ENCODE results near the gene KLHL4. TPM values are rescaled to one million over a fixed set of nuclear protein-coding genes. Genes with fewer than 3 reads are reported as not detected.

Gene KLHL4
- total and polyA plus RNA-seq, 4 donors, result 0.19 to 0.70 (median 0.46) TPM

DNA sequence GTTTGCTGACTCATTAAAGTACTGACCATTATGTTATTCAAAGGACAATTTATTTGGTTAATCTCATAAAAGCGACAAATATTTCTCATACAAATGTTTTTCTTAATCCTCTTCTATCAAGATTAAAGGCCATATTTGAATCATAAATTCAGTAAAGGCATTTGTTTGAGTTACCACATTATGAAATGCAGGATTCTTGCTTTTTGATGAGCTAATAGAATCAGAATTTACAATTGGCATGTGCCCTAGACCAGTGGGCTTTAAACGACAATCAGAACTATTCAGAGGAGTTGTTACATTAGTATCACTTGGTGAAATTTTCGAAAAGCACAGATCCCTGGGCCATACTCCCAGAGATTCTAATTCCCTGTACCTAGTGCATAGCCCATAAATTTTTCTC is 55.3 kb downstream of the KLHL4 start:
- 63% methylated on average over 3 of the region's 3 CpGs for WGBS
- no peak for DNase-seq (ENCODE audit: low spot score)
- no peak overlapping the region for H3K27ac ChIP-seq (ENCODE audit: low read depth in 1 of 2, low read length in 2 of 2)
- no peak overlapping the region for H3K9ac ChIP-seq (ENCODE audit: low read depth in 1 of 2, low read length in 2 of 2)
- TF ChIP-seq JUND (IDR thresholded peaks at IDR 0.05) (no peak), TAF1 (conservative IDR thresholded peaks at IDR 0.05) (no peak), NR2F2 (IDR thresholded peaks at IDR 0.05) (no peak), HNF4A (conservative IDR thresholded peaks at IDR 0.05) (no peak), SP1 (IDR thresholded peaks at IDR 0.05) (no peak), FOXA1 (IDR thresholded peaks at IDR 0.05) (no peak), YY1 (IDR thresholded peaks at IDR 0.05) (no peak), EGR1 (IDR thresholded peaks at IDR 0.05; ENCODE audit: low read depth in 2 of 2) (no peak), ZBTB33 (IDR thresholded peaks at IDR 0.05) (no peak), MAX (IDR thresholded peaks at IDR 0.05) (no peak), RAD21 (IDR thresholded peaks at IDR 0.05) (no peak)
- TF ChIP-seq, protein P1, sequence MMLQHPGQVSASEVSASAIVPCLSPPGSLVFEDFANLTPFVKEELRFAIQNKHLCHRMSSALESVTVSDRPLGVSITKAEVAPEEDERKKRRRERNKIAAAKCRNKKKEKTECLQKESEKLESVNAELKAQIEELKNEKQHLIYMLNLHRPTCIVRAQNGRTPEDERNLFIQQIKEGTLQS (IDR thresholded peaks at IDR 0.05), result no peak
- H3K27me3 ChIP-seq (ENCODE audit: control insufficient read depth in 4 of 4, insufficient read depth in 4 of 4, low read length in 3 of 4), result no peaks in the 10 kb centered on the region
- H3K36me3 ChIP-seq (ENCODE audit: control insufficient read depth in 4 of 4, insufficient read depth in 3 of 4, low read depth in 1 of 4, low read length in 3 of 4), result no peaks in the 10 kb centered on the region
- H3K9me3 ChIP-seq (ENCODE audit: control insufficient read depth in 4 of 4, low read length in 3 of 4), result no peaks in the 10 kb centered on the region
- no peaks in the 10 kb centered on the region for H3K4me1 ChIP-seq (ENCODE audit: control insufficient read depth in 4 of 4, insufficient read depth in 4 of 4, low read length in 3 of 4)
- H3K4me3 ChIP-seq (ENCODE audit: low read depth in 1 of 3, low read length in 3 of 3), result no peak overlapping the region

GRCh38 chrX:87578978-87579377 is 61.4 kb downstream of the KLHL4 start:
- 67% methylated on average over 1 of the region's 1 CpG for WGBS
- H3K4me3 ChIP-seq (ENCODE audit: low read depth in 1 of 3, low read length in 3 of 3), result no peak overlapping the region

More at GRCh38 chrX:87578978-87579377, 61.4 kb downstream of the KLHL4 start:
- no peak for TF ChIP-seq MAX (IDR thresholded peaks at IDR 0.05)
- TF ChIP-seq RAD21 (IDR thresholded peaks at IDR 0.05), result no peak
- no peak for TF ChIP-seq TAF1 (conservative IDR thresholded peaks at IDR 0.05)
- no peak for TF ChIP-seq FOXA1 (IDR thresholded peaks at IDR 0.05)
- TF ChIP-seq SP1 (IDR thresholded peaks at IDR 0.05), result no peak
- TF ChIP-seq FOXA2 (IDR thresholded peaks at IDR 0.05), result no peak
- no peak for TF ChIP-seq HNF4A (conservative IDR thresholded peaks at IDR 0.05)
- TF ChIP-seq, protein P1 (IDR thresholded peaks at IDR 0.05), result no peak
- TF ChIP-seq, protein P2, sequence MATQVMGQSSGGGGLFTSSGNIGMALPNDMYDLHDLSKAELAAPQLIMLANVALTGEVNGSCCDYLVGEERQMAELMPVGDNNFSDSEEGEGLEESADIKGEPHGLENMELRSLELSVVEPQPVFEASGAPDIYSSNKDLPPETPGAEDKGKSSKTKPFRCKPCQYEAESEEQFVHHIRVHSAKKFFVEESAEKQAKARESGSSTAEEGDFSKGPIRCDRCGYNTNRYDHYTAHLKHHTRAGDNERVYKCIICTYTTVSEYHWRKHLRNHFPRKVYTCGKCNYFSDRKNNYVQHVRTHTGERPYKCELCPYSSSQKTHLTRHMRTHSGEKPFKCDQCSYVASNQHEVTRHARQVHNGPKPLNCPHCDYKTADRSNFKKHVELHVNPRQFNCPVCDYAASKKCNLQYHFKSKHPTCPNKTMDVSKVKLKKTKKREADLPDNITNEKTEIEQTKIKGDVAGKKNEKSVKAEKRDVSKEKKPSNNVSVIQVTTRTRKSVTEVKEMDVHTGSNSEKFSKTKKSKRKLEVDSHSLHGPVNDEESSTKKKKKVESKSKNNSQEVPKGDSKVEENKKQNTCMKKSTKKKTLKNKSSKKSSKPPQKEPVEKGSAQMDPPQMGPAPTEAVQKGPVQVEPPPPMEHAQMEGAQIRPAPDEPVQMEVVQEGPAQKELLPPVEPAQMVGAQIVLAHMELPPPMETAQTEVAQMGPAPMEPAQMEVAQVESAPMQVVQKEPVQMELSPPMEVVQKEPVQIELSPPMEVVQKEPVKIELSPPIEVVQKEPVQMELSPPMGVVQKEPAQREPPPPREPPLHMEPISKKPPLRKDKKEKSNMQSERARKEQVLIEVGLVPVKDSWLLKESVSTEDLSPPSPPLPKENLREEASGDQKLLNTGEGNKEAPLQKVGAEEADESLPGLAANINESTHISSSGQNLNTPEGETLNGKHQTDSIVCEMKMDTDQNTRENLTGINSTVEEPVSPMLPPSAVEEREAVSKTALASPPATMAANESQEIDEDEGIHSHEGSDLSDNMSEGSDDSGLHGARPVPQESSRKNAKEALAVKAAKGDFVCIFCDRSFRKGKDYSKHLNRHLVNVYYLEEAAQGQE (IDR thresholded peaks at IDR 0.05), result no peak
- TF ChIP-seq YY1 (IDR thresholded peaks at IDR 0.05), result no peak
- no peak for TF ChIP-seq EGR1 (IDR thresholded peaks at IDR 0.05; ENCODE audit: low read depth in 2 of 2)
- TF ChIP-seq ZBTB33 (IDR thresholded peaks at IDR 0.05), result no peak
- TF ChIP-seq, protein P3, sequence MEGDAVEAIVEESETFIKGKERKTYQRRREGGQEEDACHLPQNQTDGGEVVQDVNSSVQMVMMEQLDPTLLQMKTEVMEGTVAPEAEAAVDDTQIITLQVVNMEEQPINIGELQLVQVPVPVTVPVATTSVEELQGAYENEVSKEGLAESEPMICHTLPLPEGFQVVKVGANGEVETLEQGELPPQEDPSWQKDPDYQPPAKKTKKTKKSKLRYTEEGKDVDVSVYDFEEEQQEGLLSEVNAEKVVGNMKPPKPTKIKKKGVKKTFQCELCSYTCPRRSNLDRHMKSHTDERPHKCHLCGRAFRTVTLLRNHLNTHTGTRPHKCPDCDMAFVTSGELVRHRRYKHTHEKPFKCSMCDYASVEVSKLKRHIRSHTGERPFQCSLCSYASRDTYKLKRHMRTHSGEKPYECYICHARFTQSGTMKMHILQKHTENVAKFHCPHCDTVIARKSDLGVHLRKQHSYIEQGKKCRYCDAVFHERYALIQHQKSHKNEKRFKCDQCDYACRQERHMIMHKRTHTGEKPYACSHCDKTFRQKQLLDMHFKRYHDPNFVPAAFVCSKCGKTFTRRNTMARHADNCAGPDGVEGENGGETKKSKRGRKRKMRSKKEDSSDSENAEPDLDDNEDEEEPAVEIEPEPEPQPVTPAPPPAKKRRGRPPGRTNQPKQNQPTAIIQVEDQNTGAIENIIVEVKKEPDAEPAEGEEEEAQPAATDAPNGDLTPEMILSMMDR (IDR thresholded peaks at IDR 0.05; ENCODE audit: low read depth, low read length, missing input control), result no peak
- TF ChIP-seq HNF4G (IDR thresholded peaks at IDR 0.05), result no peak
- Histone ChIP-seq H3K4me1 (ENCODE audit: control insufficient read depth in 4 of 4, insufficient read depth in 4 of 4, low read length in 3 of 4) (no peaks in the 10 kb centered on the region), H3K9ac (ENCODE audit: low read depth in 1 of 2, low read length in 2 of 2) (no peak overlapping the region), H3K27ac (ENCODE audit: low read depth in 1 of 2, low read length in 2 of 2) (no peak overlapping the region), H3K9me3 (ENCODE audit: control insufficient read depth in 4 of 4, low read length in 3 of 4) (no peaks in the 10 kb centered on the region), H3K27me3 (ENCODE audit: control insufficient read depth in 4 of 4, insufficient read depth in 4 of 4, low read length in 3 of 4) (peaks cover 0 to 3% (median 0%) of the 10 kb centered on the region in 4 donors), H3K36me3 (ENCODE audit: control insufficient read depth in 4 of 4, insufficient read depth in 3 of 4, low read depth in 1 of 4, low read length in 3 of 4) (no peaks in the 10 kb centered on the region)
- no peak for DNase-seq (ENCODE audit: low spot score)

Measured in liver (tissue), 9 donors.